ENCODE results near the gene LRRC4C.

Gene LRRC4C

GRCh38 chr11:40273192-40273732, 1186.2 kb downstream of the LRRC4C start:
- DNase-seq (no peak), ATAC-seq (replicated peaks) (no peak)
- H3K4me1 Mint-ChIP-seq (ENCODE audit: low read depth in 2 of 2) = no peaks in the 10 kb centered on the region
- no peak overlapping the region for H3K27ac Mint-ChIP-seq
- no peaks in the 10 kb centered on the region for H3K36me3 Mint-ChIP-seq (ENCODE audit: insufficient read depth)
- H3K27me3 Mint-ChIP-seq = no peaks in the 10 kb centered on the region
- H3K9me3 Mint-ChIP-seq = peaks cover 19 to 37% of the 10 kb centered on the region in 2 donors
- no peak overlapping the region for H3K4me3 Mint-ChIP-seq

GRCh38 chr11:40271361-40271760, 1188.1 kb downstream of the LRRC4C start:
- H3K4me1 Mint-ChIP-seq (ENCODE audit: low read depth in 2 of 2) = no peaks in the 10 kb centered on the region
- peaks cover 12 to 28% of the 10 kb centered on the region in 2 donors for H3K9me3 Mint-ChIP-seq
- H3K4me3 Mint-ChIP-seq = no peak overlapping the region
- no peaks in the 10 kb centered on the region for H3K27me3 Mint-ChIP-seq
- DNase-seq (no peak), ATAC-seq (replicated peaks) (no peak)
- no peak overlapping the region for H3K27ac Mint-ChIP-seq
- H3K36me3 Mint-ChIP-seq (ENCODE audit: insufficient read depth) = no peaks in the 10 kb centered on the region

- no peak for ATAC-seq (replicated peaks)
- DNase-seq = no peak
- peaks cover 6 to 28% of the 10 kb centered on the region in 2 donors for H3K9me3 Mint-ChIP-seq
- no peaks in the 10 kb centered on the region for H3K36me3 Mint-ChIP-seq (ENCODE audit: insufficient read depth)
- no peak overlapping the region for H3K27ac Mint-ChIP-seq
- H3K4me1 Mint-ChIP-seq (ENCODE audit: low read depth in 2 of 2) = no peaks in the 10 kb centered on the region
- no peak overlapping the region for H3K4me3 Mint-ChIP-seq
- H3K27me3 Mint-ChIP-seq = no peaks in the 10 kb centered on the region
These were observed 1189.6 kb downstream of the LRRC4C start for GRCh38 chr11:40269865-40270264.

GRCh38 chr11:40268551-40268950, 1190.9 kb downstream of the LRRC4C start:
- no peaks in the 10 kb centered on the region for H3K4me1 Mint-ChIP-seq (ENCODE audit: low read depth in 2 of 2)
- H3K4me3 Mint-ChIP-seq = no peak overlapping the region
- H3K36me3 Mint-ChIP-seq (ENCODE audit: insufficient read depth) = no peaks in the 10 kb centered on the region
- H3K9me3 Mint-ChIP-seq = peaks cover 6 to 30% of the 10 kb centered on the region in 2 donors
- H3K27me3 Mint-ChIP-seq = no peaks in the 10 kb centered on the region
- DNase-seq (no peak), ATAC-seq (replicated peaks) (no peak)
- H3K27ac Mint-ChIP-seq = no peak overlapping the region

GRCh38 chr11:40255457-40255856, 1204.0 kb downstream of the LRRC4C start:
- no peaks in the 10 kb centered on the region for H3K36me3 Mint-ChIP-seq (ENCODE audit: insufficient read depth)
- H3K27ac Mint-ChIP-seq = no peak overlapping the region
- DNase-seq = no peak
- no peak overlapping the region for H3K4me3 Mint-ChIP-seq
- H3K4me1 Mint-ChIP-seq (ENCODE audit: low read depth in 2 of 2) = no peaks in the 10 kb centered on the region
- ATAC-seq (replicated peaks) = no peak
- H3K9me3 Mint-ChIP-seq = peaks cover 5 to 8% of the 10 kb centered on the region in 2 donors
- no peaks in the 10 kb centered on the region for H3K27me3 Mint-ChIP-seq

GRCh38 chr11:40253166-40253565, 1206.3 kb downstream of the LRRC4C start:
- H3K4me3 Mint-ChIP-seq = no peak overlapping the region
- DNase-seq = no peak
- no peaks in the 10 kb centered on the region for H3K36me3 Mint-ChIP-seq (ENCODE audit: insufficient read depth)
- H3K27me3 Mint-ChIP-seq = no peaks in the 10 kb centered on the region
- no peak overlapping the region for H3K27ac Mint-ChIP-seq
- peaks cover 6 to 12% of the 10 kb centered on the region in 2 donors for H3K9me3 Mint-ChIP-seq
- H3K4me1 Mint-ChIP-seq (ENCODE audit: low read depth in 2 of 2) = no peaks in the 10 kb centered on the region
- ATAC-seq (replicated peaks) = no peak

GRCh38 chr11:40252236-40252635, 1207.2 kb downstream of the LRRC4C start:
- Mint-ChIP-seq H3K27me3 (no peaks in the 10 kb centered on the region), H3K9me3 (peaks cover 7 to 21% of the 10 kb centered on the region in 2 donors), H3K27ac (no peak overlapping the region)

GRCh38 chr11:40246983-40247382, 1212.5 kb downstream of the LRRC4C start:
- Mint-ChIP-seq H3K36me3 (ENCODE audit: insufficient read depth) (no peaks in the 10 kb centered on the region), H3K4me3 (no peak overlapping the region), H3K4me1 (ENCODE audit: low read depth in 2 of 2) (no peaks in the 10 kb centered on the region), H3K27me3 (no peaks in the 10 kb centered on the region), H3K9me3 (peaks cover 8 to 19% of the 10 kb centered on the region in 2 donors), H3K27ac (no peak overlapping the region)
- ATAC-seq (replicated peaks) (no peak), DNase-seq (no peak)

More at GRCh38 chr11:40252236-40252635, 1207.2 kb downstream of the LRRC4C start:
- Mint-ChIP-seq H3K4me1 (ENCODE audit: low read depth in 2 of 2) (no peaks in the 10 kb centered on the region), H3K4me3 (no peak overlapping the region), H3K36me3 (ENCODE audit: insufficient read depth) (no peaks in the 10 kb centered on the region)
- no peak for DNase-seq
- ATAC-seq (replicated peaks) = no peak

GRCh38 chr11:40241524-40242051, 1217.9 kb downstream of the LRRC4C start:
- Mint-ChIP-seq H3K9me3 (peaks cover 6 to 11% of the 10 kb centered on the region in 2 donors), H3K27me3 (no peaks in the 10 kb centered on the region), H3K4me1 (ENCODE audit: low read depth in 2 of 2) (no peaks in the 10 kb centered on the region), H3K27ac (no peak overlapping the region), H3K4me3 (no peak overlapping the region), H3K36me3 (ENCODE audit: insufficient read depth) (no peaks in the 10 kb centered on the region)
- ATAC-seq (replicated peaks) (no peak), DNase-seq (no peak)

- DNase-seq = no peak
- Mint-ChIP-seq H3K27me3 (no peaks in the 10 kb centered on the region), H3K36me3 (ENCODE audit: insufficient read depth) (no peaks in the 10 kb centered on the region), H3K4me3 (no peak overlapping the region), H3K4me1 (ENCODE audit: low read depth in 2 of 2) (no peaks in the 10 kb centered on the region), H3K27ac (no peak overlapping the region), H3K9me3 (peaks cover 6 to 11% of the 10 kb centered on the region in 2 donors)
- ATAC-seq (replicated peaks) = no peak
These were observed 1219.2 kb downstream of the LRRC4C start for GRCh38 chr11:40240284-40240683.

- H3K9me3 Mint-ChIP-seq = peaks cover 3 to 11% of the 10 kb centered on the region in 2 donors
- no peak for DNase-seq
- no peak overlapping the region for H3K27ac Mint-ChIP-seq
- H3K4me1 Mint-ChIP-seq (ENCODE audit: low read depth in 2 of 2) = no peaks in the 10 kb centered on the region
- no peak overlapping the region for H3K4me3 Mint-ChIP-seq
- no peaks in the 10 kb centered on the region for H3K27me3 Mint-ChIP-seq
- no peaks in the 10 kb centered on the region for H3K36me3 Mint-ChIP-seq (ENCODE audit: insufficient read depth)
- no peak for ATAC-seq (replicated peaks)
These were observed 1222.9 kb downstream of the LRRC4C start for GRCh38 chr11:40236526-40236925.

- ATAC-seq (replicated peaks) = no peak
- peaks cover 3 to 11% of the 10 kb centered on the region in 2 donors for H3K9me3 Mint-ChIP-seq
- H3K36me3 Mint-ChIP-seq (ENCODE audit: insufficient read depth) = no peaks in the 10 kb centered on the region
- no peaks in the 10 kb centered on the region for H3K4me1 Mint-ChIP-seq (ENCODE audit: low read depth in 2 of 2)
- no peak for DNase-seq
- no peak overlapping the region for H3K27ac Mint-ChIP-seq
- no peak overlapping the region for H3K4me3 Mint-ChIP-seq
- H3K27me3 Mint-ChIP-seq = no peaks in the 10 kb centered on the region
These were observed 1223.6 kb downstream of the LRRC4C start for GRCh38 chr11:40235841-40236240.

- no peaks in the 10 kb centered on the region for H3K36me3 Mint-ChIP-seq (ENCODE audit: insufficient read depth)
- no peaks in the 10 kb centered on the region for H3K4me1 Mint-ChIP-seq (ENCODE audit: low read depth in 2 of 2)
- H3K27me3 Mint-ChIP-seq = no peaks in the 10 kb centered on the region
- H3K9me3 Mint-ChIP-seq = peaks cover 8 to 10% of the 10 kb centered on the region in 2 donors
- no peak for DNase-seq
- ATAC-seq (replicated peaks) = no peak
- H3K27ac Mint-ChIP-seq = no peak overlapping the region
- no peak overlapping the region for H3K4me3 Mint-ChIP-seq
These were observed 1228.6 kb downstream of the LRRC4C start for GRCh38 chr11:40230821-40231220.

- Mint-ChIP-seq H3K36me3 (ENCODE audit: insufficient read depth) (no peaks in the 10 kb centered on the region), H3K27ac (no peak overlapping the region), H3K4me3 (no peak overlapping the region), H3K4me1 (ENCODE audit: low read depth in 2 of 2) (no peaks in the 10 kb centered on the region), H3K9me3 (peaks cover 8 to 16% of the 10 kb centered on the region in 2 donors), H3K27me3 (no peaks in the 10 kb centered on the region)
- no peak for ATAC-seq (replicated peaks)
- no peak for DNase-seq
These were observed 1230.8 kb downstream of the LRRC4C start for GRCh38 chr11:40228662-40229061.
